Endothelial cell (in vitro differentiated cells): ENCODE data around the gene FAM110D. TPM values are rescaled to one million over a fixed set of nuclear protein-coding genes. Genes with fewer than 3 reads are reported as not detected.

Experiments
- DNase-seq: peaks from one replicate; pipeline ENCODE4 v3.0.0; 2021; ENCODE audit warnings: low spot score
- H3K27ac Mint-ChIP-seq: one replicate; pipeline ENCODE4 v1.8.0; 2021; ENCODE audit warnings: mixed read lengths, inconsistent platforms; ENCODE audit not compliant: unreplicated experiment
- H3K27me3 Mint-ChIP-seq: one replicate; pipeline ENCODE4 v1.8.0; 2021; ENCODE audit warnings: mild to moderate bottlenecking, moderate library complexity, mixed read lengths, inconsistent platforms; ENCODE audit not compliant: unreplicated experiment
- H3K36me3 Mint-ChIP-seq: one replicate; pipeline ENCODE4 v1.8.0; 2021; ENCODE audit warnings: mild to moderate bottlenecking, low read depth, mixed read lengths, inconsistent platforms; ENCODE audit not compliant: unreplicated experiment
- H3K4me1 Mint-ChIP-seq: one replicate; pipeline ENCODE4 v1.8.0; 2021; ENCODE audit warnings: mild to moderate bottlenecking, mixed read lengths, inconsistent platforms; ENCODE audit not compliant: unreplicated experiment
- H3K4me3 Mint-ChIP-seq: one replicate; pipeline ENCODE4 v1.8.0; 2021; ENCODE audit warnings: mild to moderate bottlenecking, mixed read lengths, inconsistent platforms; ENCODE audit not compliant: unreplicated experiment
- H3K9me3 Mint-ChIP-seq: one replicate; pipeline ENCODE4 v1.8.0; 2021; ENCODE audit warnings: mixed read lengths, inconsistent platforms; ENCODE audit not compliant: unreplicated experiment
- CTCF ChIP-seq: fragments of 200-600 bp; sonication (generic); IDR thresholded peaks from one replicate; pipeline ENCODE4 v1.5.0; 2021; ENCODE audit warnings: antibody characterized with exemption; ENCODE audit not compliant: unreplicated experiment
- total RNA-seq: library from RNA; stranded (reverse); fragmentation: NEBNext Ultra II Directional; extraction: Animal tissue kit (Norgen Biotek cat#: 25700); gene quantifications from one replicate; pipeline ENCODE4 v1.2.1, GENCODE V29; 2021; ENCODE audit not compliant: unreplicated experiment

FAM110D gene
- total RNA-seq, 1 donor from 2014 or later: 13.5 TPM

GRCh38 chr1:26184086-26184485 is 25.2 kb downstream of the FAM110D start:
- no peak for TF ChIP-seq CTCF
- H3K4me1 Mint-ChIP-seq: peaks cover 3% of the 10 kb centered on the region
- no peak overlapping the region for H3K4me3 Mint-ChIP-seq
- peaks cover 10% of the 10 kb centered on the region for H3K36me3 Mint-ChIP-seq
- H3K9me3 Mint-ChIP-seq: no peaks in the 10 kb centered on the region
- DNase-seq: no peak
- H3K27ac Mint-ChIP-seq: no peak overlapping the region
- H3K27me3 Mint-ChIP-seq: no peaks in the 10 kb centered on the region

- Mint-ChIP-seq H3K27me3 (no peaks in the 10 kb centered on the region), H3K27ac (no peak overlapping the region), H3K36me3 (peaks cover 15% of the 10 kb centered on the region), H3K9me3 (no peaks in the 10 kb centered on the region), H3K4me3 (no peak overlapping the region), H3K4me1 (no peaks in the 10 kb centered on the region)
- no peak for DNase-seq
- TF ChIP-seq CTCF: no peak
These were observed 26.0 kb downstream of the FAM110D start for GRCh38 chr1:26184883-26185282.

GRCh38 chr1:26187882-26188281 is 29.0 kb downstream of the FAM110D start:
- no peak for TF ChIP-seq CTCF
- no peaks in the 10 kb centered on the region for H3K27me3 Mint-ChIP-seq
- H3K27ac Mint-ChIP-seq: no peak overlapping the region
- DNase-seq: no peak
- no peaks in the 10 kb centered on the region for H3K4me1 Mint-ChIP-seq
- peaks cover 10% of the 10 kb centered on the region for H3K36me3 Mint-ChIP-seq
- H3K9me3 Mint-ChIP-seq: no peaks in the 10 kb centered on the region
- no peak overlapping the region for H3K4me3 Mint-ChIP-seq

- TF ChIP-seq CTCF: no peak
- peaks cover 10% of the 10 kb centered on the region for H3K36me3 Mint-ChIP-seq
- no peak for DNase-seq
- H3K4me1 Mint-ChIP-seq: no peaks in the 10 kb centered on the region
- H3K27ac Mint-ChIP-seq: no peak overlapping the region
- no peaks in the 10 kb centered on the region for H3K9me3 Mint-ChIP-seq
- no peaks in the 10 kb centered on the region for H3K27me3 Mint-ChIP-seq
- no peak overlapping the region for H3K4me3 Mint-ChIP-seq
These were observed 29.6 kb downstream of the FAM110D start for GRCh38 chr1:26188477-26188876.

GRCh38 chr1:26189331-26189730 is 30.5 kb downstream of the FAM110D start:
- H3K27ac Mint-ChIP-seq: no peak overlapping the region
- no peaks in the 10 kb centered on the region for H3K9me3 Mint-ChIP-seq
- H3K4me1 Mint-ChIP-seq: no peaks in the 10 kb centered on the region
- H3K27me3 Mint-ChIP-seq: no peaks in the 10 kb centered on the region
- DNase-seq: no peak
- H3K36me3 Mint-ChIP-seq: peaks cover 10% of the 10 kb centered on the region
- H3K4me3 Mint-ChIP-seq: peak overlapping the region; percentile 54
- no peak for TF ChIP-seq CTCF
